Activated CD8-positive, alpha-beta memory T cell treated with anti-CD3 and anti-CD28 coated beads for 48 hours (primary cell): ENCODE results near the gene SFXN5.

Experiments used
- DNase-seq, 3 experiments: peaks; one replicate each; pipeline ENCODE4 v3.0.0-alpha.2; 2020; ENCODE audit warnings: low read depth in 2 of 3, low spot score in 2 of 3

SFXN5 gene

GRCh38 chr2:73053316-73054114 is 18.0 kb downstream of the SFXN5 start:
- DNase-seq = no peak

DNA sequence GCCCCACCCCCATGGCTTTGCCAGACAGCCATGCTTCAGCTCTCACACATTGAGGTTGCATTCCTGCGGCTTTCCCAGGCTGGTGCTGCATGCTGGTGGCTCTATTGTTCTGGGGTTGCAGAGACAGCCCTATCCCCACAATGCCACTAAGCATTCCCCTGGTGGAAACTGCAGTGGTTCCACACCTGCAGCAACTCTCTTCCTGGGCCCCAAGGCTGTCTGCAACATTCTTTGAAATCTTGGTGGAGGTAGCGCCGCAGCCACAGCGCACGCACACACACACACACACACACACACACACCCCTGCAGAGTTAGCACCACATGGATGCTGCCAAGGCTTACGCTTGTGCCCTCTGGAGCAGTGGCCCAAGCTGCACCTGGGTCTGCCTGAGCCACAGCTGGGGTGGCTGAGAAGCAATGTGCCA is 21.4 kb downstream of the SFXN5 start:
- DNase-seq = no peak

GRCh38 chr2:73043929-73044832 is 27.3 kb downstream of the SFXN5 start:
- DNase-seq = no peak

- no peak for DNase-seq
Measured at GRCh38 chr2:73043276-73043675, 28.2 kb downstream of the SFXN5 start.

GRCh38 chr2:73037947-73038585 is 33.4 kb downstream of the SFXN5 start:
- DNase-seq = no peak

GRCh38 chr2:73036766-73037165 is 34.7 kb downstream of the SFXN5 start:
- DNase-seq = no peak

- no peak for DNase-seq
Measured at GRCh38 chr2:73035899-73036711, 35.4 kb downstream of the SFXN5 start.

DNA sequence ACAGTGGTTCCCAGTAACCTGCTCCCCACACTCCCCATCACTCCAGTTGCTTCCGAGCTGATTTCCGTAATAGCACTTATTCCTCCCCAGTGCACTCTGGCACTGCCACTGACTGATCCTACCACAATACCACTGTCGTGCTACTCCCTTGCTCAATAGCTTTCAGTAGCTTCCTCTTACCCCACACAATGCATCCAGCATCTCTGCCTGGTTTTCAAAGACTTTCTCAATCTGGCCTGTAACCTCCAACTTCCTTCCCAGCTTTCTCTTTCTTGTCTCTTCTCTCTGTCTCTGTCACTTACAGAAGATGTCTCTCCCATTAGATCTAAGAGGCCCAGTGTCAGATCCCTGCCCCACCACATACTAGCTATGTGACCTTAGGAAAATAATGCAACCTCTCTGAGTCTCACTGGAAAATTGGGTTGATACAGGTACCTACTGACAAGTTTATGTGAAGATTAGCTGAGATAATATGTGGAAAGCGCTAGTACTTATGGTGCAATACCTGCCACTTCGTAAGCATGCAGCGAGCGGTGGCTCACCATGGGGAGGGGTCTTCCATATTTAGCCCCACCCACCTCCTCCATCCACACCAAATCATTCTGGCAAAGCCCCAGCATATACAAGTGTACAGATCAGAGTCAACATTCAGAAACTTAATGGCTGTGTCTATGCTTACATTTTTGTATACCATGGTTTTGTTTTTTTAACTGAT is 36.7 kb downstream of the SFXN5 start:
- DNase-seq = no peak

GRCh38 chr2:73033766-73034381 is 37.6 kb downstream of the SFXN5 start:
- DNase-seq = no peak

GRCh38 chr2:73033142-73033765 is 38.3 kb downstream of the SFXN5 start:
- DNase-seq = no peak

GRCh38 chr2:73032702-73033097 is 38.8 kb downstream of the SFXN5 start:
- DNase-seq = no peak

- DNase-seq = no peak
Measured at GRCh38 chr2:73031725-73032701, 39.5 kb downstream of the SFXN5 start.

- DNase-seq = no peak
Measured at GRCh38 chr2:73031095-73031678, 40.3 kb downstream of the SFXN5 start.

GRCh38 chr2:73028841-73029240 is 42.7 kb downstream of the SFXN5 start:
- no peak for DNase-seq

DNA sequence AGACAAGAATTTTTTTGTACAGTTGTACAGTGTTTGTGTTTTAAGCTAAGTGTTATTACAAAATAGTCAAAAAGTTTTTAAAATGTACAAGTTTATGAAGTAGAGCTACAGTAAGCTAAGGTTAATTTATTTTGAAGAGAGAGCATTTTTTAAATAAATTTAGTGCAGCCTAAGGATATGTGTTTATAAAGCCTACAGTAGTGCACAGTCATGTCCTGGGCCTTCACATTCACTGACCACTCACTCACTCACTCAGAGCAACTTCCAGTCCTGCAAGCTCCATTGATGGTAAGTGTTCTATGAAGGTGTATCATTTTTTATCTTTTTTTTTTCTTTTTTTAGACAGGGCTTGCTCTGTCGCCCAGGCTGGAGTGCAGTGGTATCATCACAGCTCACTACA is 44.2 kb downstream of the SFXN5 start:
- DNase-seq = no peak

DNA sequence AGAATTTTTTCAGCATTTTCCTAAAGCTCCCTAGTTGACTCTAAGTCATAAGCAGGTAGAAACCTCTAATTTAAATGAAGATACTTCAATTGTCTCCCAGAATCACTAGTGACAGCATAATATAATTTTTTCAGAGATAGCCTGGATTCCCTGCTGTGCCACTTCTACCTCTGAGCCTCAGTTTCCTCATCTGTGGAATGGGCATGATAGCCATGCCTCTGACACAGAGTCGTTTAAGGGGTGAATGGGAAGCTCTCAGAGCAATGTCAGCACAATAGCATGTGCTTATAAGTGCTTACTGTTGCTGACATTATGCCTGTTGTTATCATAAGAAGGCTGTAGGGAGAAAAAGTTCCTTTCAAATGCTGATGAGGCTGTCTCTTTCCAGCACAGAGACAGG is 48.0 kb downstream of the SFXN5 start:
- DNase-seq = no peak

GRCh38 chr2:73022024-73022568 is 49.4 kb downstream of the SFXN5 start:
- DNase-seq = no peak
